ENCODE data around the gene PCDH19.

PCDH19 gene

DNA sequence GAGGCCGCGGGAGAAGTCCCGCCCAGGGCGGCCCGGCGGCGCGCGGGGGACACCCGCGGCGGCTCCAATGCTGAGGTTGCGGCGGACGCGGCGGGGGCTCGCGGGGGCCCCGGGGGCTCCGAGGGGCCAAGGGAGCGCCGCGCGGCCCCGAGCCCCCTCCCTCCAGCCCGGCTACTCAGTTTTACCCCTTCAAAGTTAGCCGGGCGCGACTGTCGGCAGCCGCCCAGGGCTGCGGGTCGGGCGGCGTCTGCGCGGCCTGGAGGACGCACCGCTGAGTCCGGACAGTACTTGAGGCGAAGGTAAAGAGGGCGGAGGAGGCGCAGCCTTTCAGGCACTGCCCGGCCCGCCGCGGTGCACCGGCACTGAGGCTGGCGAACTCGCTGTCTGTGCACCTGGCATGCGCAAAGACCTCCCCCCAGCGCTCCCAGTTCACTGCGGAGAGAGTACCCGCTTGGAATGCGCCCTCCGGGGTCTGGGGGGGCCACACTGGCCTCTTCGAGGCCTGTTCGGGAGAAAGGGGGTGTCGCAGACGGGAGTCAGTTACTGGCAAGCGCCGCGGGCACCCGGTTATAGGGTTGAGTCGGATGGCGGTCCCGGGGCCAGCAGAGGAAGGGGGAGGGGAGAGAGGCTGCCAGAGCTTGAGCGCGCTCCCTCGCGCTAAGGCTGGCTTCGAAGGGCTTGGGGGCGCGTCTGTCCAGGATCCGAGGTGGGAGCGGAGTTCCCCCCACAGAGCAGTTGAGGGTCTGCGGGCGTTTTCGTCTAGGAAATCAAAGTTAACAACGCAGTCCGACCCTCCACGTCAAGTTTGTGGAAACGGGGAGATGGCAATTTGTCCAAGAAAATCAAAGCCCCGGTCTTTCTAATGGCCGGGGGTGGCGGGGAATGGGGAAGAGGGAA is 1.1 kb downstream of the PCDH19 start:
- Histone ChIP-seq H3K27me3 (ENCODE audit: control insufficient read depth, low read length) (no peaks in the 10 kb centered on the region), H3K36me3 (ENCODE audit: control insufficient read depth, low read length) (no peaks in the 10 kb centered on the region), H3F3A (ENCODE audit: control insufficient read depth, insufficient read depth) (no peaks in the 10 kb centered on the region), H4K20me1 (ENCODE audit: control insufficient read depth, insufficient read depth, low read depth, low read length) (no peaks in the 10 kb centered on the region), H3K9me2 (replicated peaks; ENCODE audit: control insufficient read depth, low read length) (no peaks in the 10 kb centered on the region), H3K4me2 (ENCODE audit: low read length) (no peak overlapping the region), H3K4me1 (ENCODE audit: control insufficient read depth, low read length) (no peaks in the 10 kb centered on the region), H3K27ac (ENCODE audit: low read depth, low read length) (no peak overlapping the region), H3K79me2 (ENCODE audit: control insufficient read depth, low read length) (no peaks in the 10 kb centered on the region), H3K9me3 (ENCODE audit: control insufficient read depth, insufficient read depth, low read length) (no peaks in the 10 kb centered on the region), H3K4me3 (ENCODE audit: low read length) (no peak overlapping the region)
- no peak for TF ChIP-seq EZH2phosphoT487 (IDR thresholded peaks at IDR 0.05; ENCODE audit: borderline replicate concordance, low read length)
- TF ChIP-seq, protein P1, sequence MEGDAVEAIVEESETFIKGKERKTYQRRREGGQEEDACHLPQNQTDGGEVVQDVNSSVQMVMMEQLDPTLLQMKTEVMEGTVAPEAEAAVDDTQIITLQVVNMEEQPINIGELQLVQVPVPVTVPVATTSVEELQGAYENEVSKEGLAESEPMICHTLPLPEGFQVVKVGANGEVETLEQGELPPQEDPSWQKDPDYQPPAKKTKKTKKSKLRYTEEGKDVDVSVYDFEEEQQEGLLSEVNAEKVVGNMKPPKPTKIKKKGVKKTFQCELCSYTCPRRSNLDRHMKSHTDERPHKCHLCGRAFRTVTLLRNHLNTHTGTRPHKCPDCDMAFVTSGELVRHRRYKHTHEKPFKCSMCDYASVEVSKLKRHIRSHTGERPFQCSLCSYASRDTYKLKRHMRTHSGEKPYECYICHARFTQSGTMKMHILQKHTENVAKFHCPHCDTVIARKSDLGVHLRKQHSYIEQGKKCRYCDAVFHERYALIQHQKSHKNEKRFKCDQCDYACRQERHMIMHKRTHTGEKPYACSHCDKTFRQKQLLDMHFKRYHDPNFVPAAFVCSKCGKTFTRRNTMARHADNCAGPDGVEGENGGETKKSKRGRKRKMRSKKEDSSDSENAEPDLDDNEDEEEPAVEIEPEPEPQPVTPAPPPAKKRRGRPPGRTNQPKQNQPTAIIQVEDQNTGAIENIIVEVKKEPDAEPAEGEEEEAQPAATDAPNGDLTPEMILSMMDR (IDR thresholded peaks at IDR 0.05; ENCODE audit: low read depth, low read length, poor library complexity, severe bottlenecking): no peak

- no peaks in the 10 kb centered on the region for H3F3A ChIP-seq (ENCODE audit: control insufficient read depth, insufficient read depth)
- no peaks in the 10 kb centered on the region for H3K27me3 ChIP-seq (ENCODE audit: control insufficient read depth, low read length)
- H3K4me3 ChIP-seq (ENCODE audit: low read length): no peak overlapping the region
- H3K4me2 ChIP-seq (ENCODE audit: low read length): no peak overlapping the region
- no peaks in the 10 kb centered on the region for H3K79me2 ChIP-seq (ENCODE audit: control insufficient read depth, low read length)
- no peaks in the 10 kb centered on the region for H3K9me2 ChIP-seq (replicated peaks; ENCODE audit: control insufficient read depth, low read length)
- H3K9me3 ChIP-seq (ENCODE audit: control insufficient read depth, insufficient read depth, low read length): no peaks in the 10 kb centered on the region
- H3K36me3 ChIP-seq (ENCODE audit: control insufficient read depth, low read length): no peaks in the 10 kb centered on the region
- TF ChIP-seq, protein P1 (IDR thresholded peaks at IDR 0.05; ENCODE audit: low read depth, low read length, poor library complexity, severe bottlenecking): no peak
- no peak for TF ChIP-seq EZH2phosphoT487 (IDR thresholded peaks at IDR 0.05; ENCODE audit: borderline replicate concordance, low read length)
- H4K20me1 ChIP-seq (ENCODE audit: control insufficient read depth, insufficient read depth, low read depth, low read length): no peaks in the 10 kb centered on the region
- H3K4me1 ChIP-seq (ENCODE audit: control insufficient read depth, low read length): no peaks in the 10 kb centered on the region
- no peak overlapping the region for H3K27ac ChIP-seq (ENCODE audit: low read depth, low read length)
These were observed 2.0 kb downstream of the PCDH19 start for GRCh38 chrX:100407784-100408712.

GRCh38 chrX:100407147-100407783 is 2.8 kb downstream of the PCDH19 start:
- no peak overlapping the region for H3K4me2 ChIP-seq (ENCODE audit: low read length)
- H3K4me1 ChIP-seq (ENCODE audit: control insufficient read depth, low read length): no peaks in the 10 kb centered on the region
- H3K4me3 ChIP-seq (ENCODE audit: low read length): no peak overlapping the region
- no peaks in the 10 kb centered on the region for H3K9me2 ChIP-seq (replicated peaks; ENCODE audit: control insufficient read depth, low read length)
- H3K27me3 ChIP-seq (ENCODE audit: control insufficient read depth, low read length): no peaks in the 10 kb centered on the region
- no peak overlapping the region for H3K27ac ChIP-seq (ENCODE audit: low read depth, low read length)
- no peaks in the 10 kb centered on the region for H3K36me3 ChIP-seq (ENCODE audit: control insufficient read depth, low read length)
- no peaks in the 10 kb centered on the region for H3F3A ChIP-seq (ENCODE audit: control insufficient read depth, insufficient read depth)
- no peaks in the 10 kb centered on the region for H3K79me2 ChIP-seq (ENCODE audit: control insufficient read depth, low read length)
- TF ChIP-seq, protein P1 (IDR thresholded peaks at IDR 0.05; ENCODE audit: low read depth, low read length, poor library complexity, severe bottlenecking): no peak
- no peak for TF ChIP-seq EZH2phosphoT487 (IDR thresholded peaks at IDR 0.05; ENCODE audit: borderline replicate concordance, low read length)
- no peaks in the 10 kb centered on the region for H3K9me3 ChIP-seq (ENCODE audit: control insufficient read depth, insufficient read depth, low read length)
- no peaks in the 10 kb centered on the region for H4K20me1 ChIP-seq (ENCODE audit: control insufficient read depth, insufficient read depth, low read depth, low read length)
